Measurements from ENCODE around the gene ADPGK. TPM values are rescaled to one million over a fixed set of nuclear protein-coding genes. Genes with fewer than 3 reads are reported as not detected.

The ADPGK gene
- total RNA-seq, 1 donor from 2014 or later, result 67.3 TPM

DNA sequence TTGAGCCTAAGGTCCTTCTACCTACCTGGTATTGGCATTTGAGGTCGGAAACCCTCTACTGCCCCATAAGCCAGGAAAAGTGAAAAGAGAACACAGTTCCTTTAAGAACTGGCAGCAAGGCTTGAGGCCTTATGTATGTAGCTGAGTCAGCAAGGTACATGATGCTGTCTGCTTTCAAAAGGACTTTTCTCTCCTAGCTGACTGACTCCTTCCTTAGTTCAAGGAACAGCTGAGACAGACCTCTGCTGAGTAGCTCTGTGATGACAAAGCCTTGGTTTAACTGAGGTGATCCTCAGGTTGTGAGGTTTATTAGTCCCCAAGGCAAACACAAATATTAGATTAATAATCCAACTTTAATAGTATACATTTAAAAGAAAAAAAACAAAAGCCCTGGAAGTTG is 45.8 kb downstream of the ADPGK start:
- Histone ChIP-seq H3K79me2 (ENCODE audit: insufficient read depth, low read length) (no peaks in the 10 kb centered on the region), H3K9me3 (ENCODE audit: insufficient read depth, low read depth, low read length) (no peaks in the 10 kb centered on the region), H2AFZ (ENCODE audit: low read depth, low read length) (no peak overlapping the region), H3K27ac (ENCODE audit: low read depth, low read length) (no peak overlapping the region), H3K9ac (ENCODE audit: low read length) (no peak overlapping the region), H3K27me3 (ENCODE audit: insufficient read depth, low read length) (no peaks in the 10 kb centered on the region), H3K4me1 (ENCODE audit: insufficient read depth, low read length) (no peaks in the 10 kb centered on the region), H3K4me2 (ENCODE audit: low read length) (no peak overlapping the region), H4K20me1 (ENCODE audit: insufficient read depth, low read length) (peaks cover 8% of the 10 kb centered on the region), H3K4me3 (ENCODE audit: insufficient read depth, low read depth, low read length) (no peak overlapping the region), H3K36me3 (ENCODE audit: insufficient read depth, low read length) (peaks cover 14% of the 10 kb centered on the region)
- Mint-ChIP-seq H3K9me3 (ENCODE audit: unreplicated experiment) (no peaks in the 10 kb centered on the region), H3K4me1 (ENCODE audit: low read depth, unreplicated experiment) (peaks cover 14% of the 10 kb centered on the region), H3K27me3 (ENCODE audit: low read depth, unreplicated experiment) (no peaks in the 10 kb centered on the region), H3K27ac (ENCODE audit: unreplicated experiment) (peak overlapping the region; percentile 10), H3K36me3 (ENCODE audit: low read depth, unreplicated experiment) (peaks cover 35% of the 10 kb centered on the region), H3K4me3 (ENCODE audit: unreplicated experiment) (no peak overlapping the region)
- FAIRE-seq, result no peak
- no peak for DNase-seq (ENCODE audit: low read depth)
- TF ChIP-seq, protein P1, sequence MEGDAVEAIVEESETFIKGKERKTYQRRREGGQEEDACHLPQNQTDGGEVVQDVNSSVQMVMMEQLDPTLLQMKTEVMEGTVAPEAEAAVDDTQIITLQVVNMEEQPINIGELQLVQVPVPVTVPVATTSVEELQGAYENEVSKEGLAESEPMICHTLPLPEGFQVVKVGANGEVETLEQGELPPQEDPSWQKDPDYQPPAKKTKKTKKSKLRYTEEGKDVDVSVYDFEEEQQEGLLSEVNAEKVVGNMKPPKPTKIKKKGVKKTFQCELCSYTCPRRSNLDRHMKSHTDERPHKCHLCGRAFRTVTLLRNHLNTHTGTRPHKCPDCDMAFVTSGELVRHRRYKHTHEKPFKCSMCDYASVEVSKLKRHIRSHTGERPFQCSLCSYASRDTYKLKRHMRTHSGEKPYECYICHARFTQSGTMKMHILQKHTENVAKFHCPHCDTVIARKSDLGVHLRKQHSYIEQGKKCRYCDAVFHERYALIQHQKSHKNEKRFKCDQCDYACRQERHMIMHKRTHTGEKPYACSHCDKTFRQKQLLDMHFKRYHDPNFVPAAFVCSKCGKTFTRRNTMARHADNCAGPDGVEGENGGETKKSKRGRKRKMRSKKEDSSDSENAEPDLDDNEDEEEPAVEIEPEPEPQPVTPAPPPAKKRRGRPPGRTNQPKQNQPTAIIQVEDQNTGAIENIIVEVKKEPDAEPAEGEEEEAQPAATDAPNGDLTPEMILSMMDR (IDR thresholded peaks at IDR 0.05; ENCODE audit: insufficient read depth, low read depth, low read length), result no peak
- TF ChIP-seq EZH2 (IDR thresholded peaks at IDR 0.05; ENCODE audit: insufficient read depth, low read length), result no peak

DNA sequence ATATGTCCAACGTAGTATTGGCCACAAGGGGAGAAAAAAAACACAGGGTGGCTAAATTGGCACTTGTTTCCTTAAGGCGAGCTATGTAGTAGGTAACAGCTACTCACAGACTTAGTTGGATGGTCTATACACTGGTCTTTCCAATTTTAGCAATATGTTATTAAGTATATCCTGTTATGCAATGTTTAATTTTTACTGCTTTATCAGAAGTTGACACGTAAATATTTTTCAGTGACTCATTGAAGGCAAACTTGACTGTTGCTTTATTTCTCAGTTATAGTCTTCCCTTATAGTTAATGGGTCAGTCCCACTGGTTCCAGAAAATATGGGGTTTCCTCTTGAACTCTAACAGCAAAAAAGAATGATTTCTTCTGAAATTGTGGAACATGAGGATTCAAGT is 46.5 kb downstream of the ADPGK start:
- Histone ChIP-seq H3K4me1 (ENCODE audit: insufficient read depth, low read length) (no peaks in the 10 kb centered on the region), H2AFZ (ENCODE audit: low read depth, low read length) (no peak overlapping the region), H3K79me2 (ENCODE audit: insufficient read depth, low read length) (no peaks in the 10 kb centered on the region), H3K27ac (ENCODE audit: low read depth, low read length) (no peak overlapping the region), H3K4me2 (ENCODE audit: low read length) (no peak overlapping the region), H3K36me3 (ENCODE audit: insufficient read depth, low read length) (peaks cover 14% of the 10 kb centered on the region), H3K4me3 (ENCODE audit: insufficient read depth, low read depth, low read length) (no peak overlapping the region), H4K20me1 (ENCODE audit: insufficient read depth, low read length) (peaks cover 9% of the 10 kb centered on the region), H3K27me3 (ENCODE audit: insufficient read depth, low read length) (no peaks in the 10 kb centered on the region), H3K9ac (ENCODE audit: low read length) (no peak overlapping the region), H3K9me3 (ENCODE audit: insufficient read depth, low read depth, low read length) (no peaks in the 10 kb centered on the region)
- FAIRE-seq (no peak), DNase-seq (ENCODE audit: low read depth) (no peak)
- no peak overlapping the region for H3K4me3 Mint-ChIP-seq (ENCODE audit: unreplicated experiment)
- H3K9me3 Mint-ChIP-seq (ENCODE audit: unreplicated experiment), result no peaks in the 10 kb centered on the region
- H3K27ac Mint-ChIP-seq (ENCODE audit: unreplicated experiment), result no peak overlapping the region
- TF ChIP-seq, protein P1 (IDR thresholded peaks at IDR 0.05; ENCODE audit: insufficient read depth, low read depth, low read length), result no peak
- TF ChIP-seq EZH2 (IDR thresholded peaks at IDR 0.05; ENCODE audit: insufficient read depth, low read length), result no peak
- H3K4me1 Mint-ChIP-seq (ENCODE audit: low read depth, unreplicated experiment), result peaks cover 14% of the 10 kb centered on the region
- peaks cover 33% of the 10 kb centered on the region for H3K36me3 Mint-ChIP-seq (ENCODE audit: low read depth, unreplicated experiment)
- H3K27me3 Mint-ChIP-seq (ENCODE audit: low read depth, unreplicated experiment), result no peaks in the 10 kb centered on the region

DNA sequence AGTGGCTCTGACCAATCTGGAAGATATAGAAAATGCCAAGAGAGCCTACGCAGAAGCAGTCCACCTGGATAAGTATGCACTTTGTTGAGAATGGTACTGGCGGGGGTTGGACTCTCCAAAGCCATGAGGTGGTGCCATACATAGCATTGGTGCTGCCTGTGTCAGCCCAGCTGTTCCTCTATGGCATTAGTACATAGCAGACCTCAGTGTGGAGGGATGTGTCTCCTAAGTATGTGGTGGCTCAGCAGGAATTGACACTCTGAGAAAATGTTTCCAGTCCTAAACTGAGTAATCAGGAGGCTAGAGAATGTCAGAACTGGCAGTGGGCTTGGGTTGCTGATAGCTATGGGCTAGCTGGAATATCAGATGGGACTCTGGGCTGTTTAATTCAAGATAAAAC is 48.4 kb downstream of the ADPGK start:
- Histone ChIP-seq H3K27ac (ENCODE audit: low read depth, low read length) (no peak overlapping the region), H3K36me3 (ENCODE audit: insufficient read depth, low read length) (peaks cover 14% of the 10 kb centered on the region), H2AFZ (ENCODE audit: low read depth, low read length) (no peak overlapping the region), H3K9ac (ENCODE audit: low read length) (no peak overlapping the region), H3K79me2 (ENCODE audit: insufficient read depth, low read length) (no peaks in the 10 kb centered on the region), H3K4me1 (ENCODE audit: insufficient read depth, low read length) (no peaks in the 10 kb centered on the region), H3K27me3 (ENCODE audit: insufficient read depth, low read length) (no peaks in the 10 kb centered on the region), H3K4me3 (ENCODE audit: insufficient read depth, low read depth, low read length) (no peak overlapping the region), H3K9me3 (ENCODE audit: insufficient read depth, low read depth, low read length) (no peaks in the 10 kb centered on the region), H4K20me1 (ENCODE audit: insufficient read depth, low read length) (peaks cover 9% of the 10 kb centered on the region), H3K4me2 (ENCODE audit: low read length) (no peak overlapping the region)
- no peak overlapping the region for H3K27ac Mint-ChIP-seq (ENCODE audit: unreplicated experiment)
- H3K4me1 Mint-ChIP-seq (ENCODE audit: low read depth, unreplicated experiment), result peaks cover 6% of the 10 kb centered on the region
- H3K36me3 Mint-ChIP-seq (ENCODE audit: low read depth, unreplicated experiment), result peaks cover 32% of the 10 kb centered on the region
- no peaks in the 10 kb centered on the region for H3K27me3 Mint-ChIP-seq (ENCODE audit: low read depth, unreplicated experiment)
- no peaks in the 10 kb centered on the region for H3K9me3 Mint-ChIP-seq (ENCODE audit: unreplicated experiment)
- no peak overlapping the region for H3K4me3 Mint-ChIP-seq (ENCODE audit: unreplicated experiment)
- DNase-seq (ENCODE audit: low read depth) (no peak), FAIRE-seq (no peak)
- TF ChIP-seq, protein P1 (IDR thresholded peaks at IDR 0.05; ENCODE audit: insufficient read depth, low read depth, low read length), result no peak
- no peak for TF ChIP-seq EZH2 (IDR thresholded peaks at IDR 0.05; ENCODE audit: insufficient read depth, low read length)

Data from astrocyte (in vitro differentiated cells and primary cell).